HG02610 (cell line): ENCODE data around the gene ARL6IP5.

Experiments used
- ATAC-seq: cut with Tn5 transposase; IDR thresholded peaks from one replicate; pipeline ENCODE4 v1.9.1; 2021; ENCODE audit warnings: mild to moderate bottlenecking, moderate library complexity; ENCODE audit not compliant: unreplicated experiment

The ARL6IP5 gene

DNA sequence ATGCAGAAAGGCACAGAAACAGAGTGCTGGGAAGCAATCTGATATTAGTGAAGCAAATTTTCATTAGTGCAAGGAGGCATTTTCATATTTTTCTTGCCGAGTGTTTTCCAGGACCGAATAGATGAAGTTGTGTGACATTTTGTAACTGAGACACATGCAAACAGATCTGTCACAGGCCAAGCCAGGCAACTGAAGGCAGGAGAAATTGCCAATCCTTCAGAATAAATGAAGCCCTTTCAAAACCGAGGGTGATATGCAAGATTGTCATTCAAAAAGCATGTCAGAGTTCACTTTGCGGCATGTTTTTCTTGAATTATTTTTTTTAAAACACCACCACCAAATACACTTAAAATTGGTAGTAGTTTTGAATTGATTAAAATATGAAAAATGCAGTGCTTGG, 31.4 kb downstream of the ARL6IP5 start:
- ATAC-seq: no peak

DNA sequence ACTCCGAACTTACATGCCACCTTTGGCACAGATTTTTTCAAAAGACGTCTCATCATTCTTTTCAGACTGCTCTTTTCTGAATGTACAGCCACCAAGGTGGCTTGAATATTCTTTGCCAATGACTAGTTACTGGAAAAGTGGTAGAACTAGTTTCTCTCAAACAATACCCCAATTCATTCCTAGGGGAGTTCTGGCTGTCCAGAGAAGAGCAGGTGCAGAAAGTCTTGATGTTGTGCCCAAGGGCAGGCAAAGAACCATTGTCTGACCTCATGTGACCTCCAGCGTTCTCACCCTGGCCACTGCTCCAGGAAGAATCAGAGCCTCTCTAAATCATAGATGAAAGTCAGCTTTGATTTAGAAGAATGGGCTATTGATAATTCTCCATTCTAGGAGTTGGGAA, 32.2 kb downstream of the ARL6IP5 start:
- no peak for ATAC-seq

DNA sequence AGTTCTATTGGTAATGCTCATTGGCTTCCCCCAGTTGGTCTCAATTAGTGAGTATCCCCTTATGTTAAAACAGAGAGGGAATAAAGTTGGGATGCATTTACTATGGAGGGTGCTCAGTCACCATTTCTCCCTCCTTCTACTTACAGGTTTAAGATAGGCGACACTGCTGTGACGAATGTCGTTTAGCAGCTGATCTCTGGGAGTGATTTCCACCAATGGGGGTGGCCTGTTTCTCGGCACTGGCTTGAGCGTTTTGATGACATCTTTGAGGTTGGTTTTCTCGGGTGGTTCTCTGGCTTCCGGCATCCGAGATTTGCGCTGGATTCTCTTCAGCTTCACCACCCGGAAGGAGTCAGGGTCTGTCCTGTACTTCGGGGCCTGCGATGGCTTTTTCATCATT, 33.8 kb downstream of the ARL6IP5 start:
- ATAC-seq: no peak

- no peak for ATAC-seq
These were observed 34.4 kb downstream of the ARL6IP5 start for GRCh38 chr3:69119138-69119537.

- ATAC-seq: no peak
These were observed 34.9 kb downstream of the ARL6IP5 start for GRCh38 chr3:69119681-69120080.

- ATAC-seq: peak; percentile 68
These were observed 36.2 kb downstream of the ARL6IP5 start for GRCh38 chr3:69120879-69121464.

GRCh38 chr3:69121513-69121912, 36.8 kb downstream of the ARL6IP5 start:
- no peak for ATAC-seq

GRCh38 chr3:69121950-69122349, 37.2 kb downstream of the ARL6IP5 start:
- no peak for ATAC-seq

GRCh38 chr3:69122403-69122802, 37.7 kb downstream of the ARL6IP5 start, which contains the start of gene LMOD3:
Gene LMOD3, minus strand, starts transcription at chr3:69122595. Its CDS starts 209 bp downstream, at chr3:69122386.
- ATAC-seq: no peak

DNA sequence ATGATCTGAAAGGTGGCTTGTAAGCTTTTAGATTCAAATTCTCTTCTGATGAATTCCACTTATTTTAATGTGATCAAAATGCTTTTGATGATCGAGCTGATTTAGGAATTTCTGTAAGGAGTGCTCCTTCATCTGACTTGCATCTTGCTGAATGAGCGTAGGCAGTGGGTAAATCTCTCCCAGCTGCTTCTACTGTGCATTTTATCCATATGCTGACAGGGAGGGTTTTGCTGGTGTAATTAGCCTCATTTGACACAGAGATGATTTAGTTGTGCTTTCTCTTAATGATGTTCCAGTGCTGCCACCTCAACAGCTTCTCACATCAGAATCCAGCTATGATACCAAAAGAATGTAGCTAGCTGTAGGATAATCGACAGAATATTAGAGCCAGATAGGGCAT, 41.5 kb downstream of the ARL6IP5 start:
- ATAC-seq: no peak

- ATAC-seq: no peak
These were observed 42.3 kb downstream of the ARL6IP5 start for GRCh38 chr3:69126999-69127398.

DNA sequence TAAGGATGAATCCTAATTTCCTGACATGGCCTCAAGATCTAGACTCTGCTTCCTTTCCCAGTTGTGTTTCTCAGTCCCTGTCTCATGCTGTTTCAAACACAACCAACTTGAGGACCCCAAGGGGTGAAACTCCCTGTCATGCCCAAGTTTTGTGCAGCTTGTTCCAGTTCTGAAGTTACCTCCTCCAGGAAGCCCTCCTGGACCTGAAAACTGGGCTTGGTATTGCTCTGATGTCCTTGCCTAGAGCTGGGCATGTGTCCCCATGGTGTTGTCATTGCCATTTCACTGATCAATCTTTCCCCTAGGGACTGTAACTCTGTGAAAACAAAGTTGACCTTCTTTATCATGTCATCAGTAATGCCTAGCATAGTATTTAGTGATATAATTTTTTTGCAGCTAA, 43.8 kb downstream of the ARL6IP5 start:
- ATAC-seq: no peak

GRCh38 chr3:69129531-69129930, 44.8 kb downstream of the ARL6IP5 start:
- ATAC-seq: no peak

DNA sequence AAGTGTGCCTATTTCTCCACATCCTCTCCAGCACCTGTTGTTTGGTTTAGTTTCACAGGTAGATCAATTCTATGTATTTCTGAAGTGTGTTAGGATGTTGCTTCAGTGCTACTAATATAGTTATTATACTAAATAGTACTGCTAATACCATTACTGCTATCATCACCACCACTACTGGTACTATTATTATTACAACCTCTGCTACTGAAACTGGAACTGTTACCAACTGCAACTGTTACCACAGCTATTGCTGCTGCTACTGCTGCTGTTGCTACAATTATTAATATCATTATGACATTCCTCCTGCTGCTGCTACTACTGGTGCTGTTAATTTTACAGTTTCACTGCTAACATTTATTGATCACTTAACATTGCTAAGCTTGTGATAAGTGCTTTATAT, 46.0 kb downstream of the ARL6IP5 start:
- peak; percentile 96 for ATAC-seq

DNA sequence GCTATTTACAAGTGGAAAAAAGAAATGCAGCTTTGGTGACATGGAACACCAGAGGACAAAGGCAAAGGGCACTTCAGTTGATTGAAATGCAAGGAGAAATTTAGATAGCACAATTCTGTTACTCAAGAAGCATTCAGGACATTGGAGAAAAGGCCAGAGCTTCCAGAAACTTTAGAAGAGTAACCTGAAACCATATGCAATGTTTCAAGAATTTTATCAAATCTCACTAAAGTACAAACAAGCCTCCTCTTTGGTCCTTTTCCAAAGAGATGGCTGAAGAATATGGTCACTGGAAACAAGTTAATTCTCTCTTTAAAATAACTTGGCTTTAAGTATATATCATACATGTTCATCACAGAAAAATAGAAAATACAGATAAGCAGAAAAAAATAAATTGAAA, 52.3 kb downstream of the ARL6IP5 start:
- no peak for ATAC-seq

DNA sequence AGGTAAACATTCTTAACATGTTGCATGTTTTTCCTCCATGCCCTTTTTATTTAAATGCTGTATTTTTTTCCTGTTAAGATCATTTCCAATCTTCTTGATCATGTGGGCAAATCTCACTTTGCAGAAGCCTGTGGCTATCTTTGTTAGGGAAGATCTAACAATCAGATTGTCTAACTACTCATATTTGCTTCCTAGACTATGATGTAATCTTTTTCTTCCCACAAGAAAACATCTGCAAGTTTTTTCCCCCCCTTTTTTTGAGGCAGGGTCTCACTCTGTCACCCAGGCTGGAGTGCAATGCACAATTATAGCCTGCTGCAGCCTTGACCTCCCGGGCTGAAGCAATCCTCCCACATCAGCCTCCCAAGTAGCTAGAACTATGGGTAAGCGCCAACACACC, 52.7 kb downstream of the ARL6IP5 start:
- ATAC-seq: no peak

- no peak for ATAC-seq
These were observed 56.6 kb downstream of the ARL6IP5 start for GRCh38 chr3:69141313-69141712.

GRCh38 chr3:69142090-69142489, 57.4 kb downstream of the ARL6IP5 start:
- ATAC-seq: no peak

GRCh38 chr3:69142797-69143454, 58.2 kb downstream of the ARL6IP5 start:
- ATAC-seq: no peak

- ATAC-seq: no peak
These were observed 58.9 kb downstream of the ARL6IP5 start for GRCh38 chr3:69143612-69144011.

DNA sequence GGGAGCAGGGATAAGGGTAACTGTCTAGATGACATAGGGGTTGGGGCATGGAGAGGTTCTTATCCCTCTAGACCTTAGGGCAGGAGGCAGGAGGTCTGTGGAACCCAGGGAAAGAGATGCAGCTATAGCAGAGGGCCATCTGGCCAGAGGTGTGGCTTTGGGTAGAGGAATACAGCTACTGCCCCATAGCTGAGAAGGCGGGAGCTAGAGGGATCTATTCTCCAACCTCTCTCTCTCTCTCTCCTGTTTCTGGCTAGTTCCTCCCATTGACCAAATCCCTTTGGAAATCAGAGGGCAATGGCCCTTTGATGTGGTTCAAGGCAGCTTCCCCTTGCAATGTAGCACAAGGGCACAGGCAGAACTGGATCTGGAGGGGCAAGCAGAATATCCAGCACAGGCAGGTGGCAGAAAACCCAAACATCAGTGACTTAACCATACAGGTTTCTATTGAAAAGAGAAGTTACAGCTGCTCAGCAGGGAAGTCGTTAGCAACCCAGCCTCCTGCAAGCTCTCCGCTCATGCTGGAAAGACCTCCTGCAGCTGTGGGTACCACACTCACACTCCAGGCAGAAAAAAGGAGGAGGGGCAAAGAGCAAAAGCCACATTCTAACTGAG, 60.0 kb downstream of the ARL6IP5 start:
- ATAC-seq: no peak

- no peak for ATAC-seq
These were observed 61.0 kb downstream of the ARL6IP5 start for GRCh38 chr3:69145688-69146087.
